Measurements from ENCODE around the gene ZMAT5. TPM values are rescaled to one million over a fixed set of nuclear protein-coding genes. Genes with fewer than 3 reads are reported as not detected.
A peak's percentile ranks its signal among the peaks of the same experiment; 100 is the strongest.

The ZMAT5 gene, protein sequence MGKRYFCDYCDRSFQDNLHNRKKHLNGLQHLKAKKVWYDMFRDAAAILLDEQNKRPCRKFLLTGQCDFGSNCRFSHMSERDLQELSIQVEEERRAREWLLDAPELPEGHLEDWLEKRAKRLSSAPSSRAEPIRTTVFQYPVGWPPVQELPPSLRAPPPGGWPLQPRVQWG
- total RNA-seq (2011; cell fraction: chromatin; rRNA removed; ENCODE audit: low replicate concordance), result 3.0 and 5.9 TPM in 2 replicates
- 4.9 and 6.5 TPM in 2 replicates for total RNA-seq (2011; cell fraction: nucleolus; rRNA removed)
- total RNA-seq (2011; cell fraction: nucleoplasm; rRNA removed), result 5.4 and 7.4 TPM in 2 replicates
- total RNA-seq (2014; rRNA removed), result 16.8 and 18.4 TPM in 2 replicates
- 4.9 and 5.8 TPM in 2 replicates for total RNA-seq (2014; rRNA removed; fragmentation: Illumina TruSeq; extraction: Trizol)
- 11.2 and 11.9 TPM in 2 replicates for total RNA-seq (2015; rRNA removed; fragmentation: Illumina TruSeq; extraction: Trizol)
- total RNA-seq (2021), result 15.2 and 18.2 TPM in 2 replicates
- polyA plus RNA-seq (2011; rRNA removed), result 11.9 and 15.5 TPM in 2 replicates
- polyA plus RNA-seq (2011; cell fraction: cytosol; rRNA removed), result 19.7 and 37.7 TPM in 2 replicates
- polyA plus RNA-seq (2011; cell fraction: nucleus; rRNA removed), result 6.1 and 7.3 TPM in 2 replicates
- polyA plus RNA-seq (2012), result 14.4 and 25.5 TPM in 2 replicates
- 15.3 and 19.2 TPM in 2 replicates for polyA plus RNA-seq (2014; fragmentation: Illumina TruSeq; extraction: Trizol)
- 10 to 100 TPM in 1 of 2 experiments, 1 to 10 TPM in 1; 2.0 to 10.2 TPM for polyA plus RNA-seq (2014; fragmentation: Nextera tagmentation; extraction: Ambion mirVana)
- polyA plus RNA-seq (2014; rRNA removed), result 20.3 and 25.2 TPM in 2 replicates
- polyA minus RNA-seq (2011; rRNA and poly(A)+ RNA removed), result 2.2 and 4.1 TPM in 2 replicates
- 1.4 and 4.5 TPM in 2 replicates for polyA minus RNA-seq (2011; cell fraction: cytosol; rRNA and poly(A)+ RNA removed)
- 1.3 and 2.7 TPM in 2 replicates for polyA minus RNA-seq (2011; cell fraction: nucleus; rRNA and poly(A)+ RNA removed)
- percentile 48 among the genes with signal in this experiment for Bru-seq, nascent RNA
- BruChase-seq, experiment 1, labeled RNA remaining after a 2-hour chase, result percentile 46 among the genes with signal in this experiment
- BruChase-seq, experiment 2, labeled RNA remaining after a 6-hour chase, result percentile 47 among the genes with signal in this experiment
- long read RNA-seq, experiment 1, transcript ZMAT5-201 (6 exons, 899 nt), result major isoform, 6 of 32 reads
- long read RNA-seq, experiment 1, partial matches to known transcripts, result 11 of 32 reads
- long read RNA-seq, experiment 1, other reads (novel, unspliced or antisense), result 15 of 32 reads
- long read RNA-seq, experiment 2, partial matches to known transcripts, result 2 of 16 reads
- long read RNA-seq, experiment 2, other reads (novel, unspliced or antisense), result 11 of 16 reads
- long read RNA-seq, experiment 3, transcript ZMAT5-201 (6 exons, 899 nt), result major isoform, 5 of 19 reads
- long read RNA-seq, experiment 3, partial matches to known transcripts, result 1 of 19 reads
- long read RNA-seq, experiment 3, other reads (novel, unspliced or antisense), result 13 of 19 reads

DNA sequence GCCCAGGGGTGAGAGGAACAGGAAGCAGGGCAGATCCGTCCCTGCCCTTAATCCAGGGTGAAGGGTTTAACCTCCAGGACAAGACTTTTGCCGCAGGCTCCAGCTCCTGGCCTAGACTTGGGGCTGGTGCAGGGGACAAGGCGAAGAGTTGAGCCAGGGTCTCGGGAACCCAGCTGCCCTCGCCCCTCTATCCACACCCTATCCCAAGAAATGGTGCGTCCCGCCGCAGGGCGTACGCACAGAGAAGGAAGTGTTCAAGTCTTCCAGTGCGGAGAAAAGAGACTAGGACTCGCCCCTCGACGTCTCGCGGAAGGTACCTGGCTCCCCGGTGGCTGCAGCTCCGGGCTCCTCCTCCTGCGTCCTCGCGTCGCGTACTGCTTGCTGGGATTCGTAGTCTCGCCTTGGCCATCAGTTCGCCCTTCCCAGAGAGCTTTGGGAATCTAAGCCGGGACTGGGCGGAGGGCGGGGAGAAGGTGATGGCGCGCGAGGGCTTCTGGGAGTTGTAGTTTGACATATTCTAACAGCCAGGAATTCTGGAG, at the start of gene ZMAT5:
Gene ZMAT5, minus strand, starts transcription at position 376 of the 539 bp plus-strand sequence. CDS start 18,463 bp downstream, outside the sequence.
- FAIRE-seq, result peak; percentile 98
- intact Hi-C loops (cut with micrococcal nuclease), result no loop called here
- TF ChIP-seq, protein P1, sequence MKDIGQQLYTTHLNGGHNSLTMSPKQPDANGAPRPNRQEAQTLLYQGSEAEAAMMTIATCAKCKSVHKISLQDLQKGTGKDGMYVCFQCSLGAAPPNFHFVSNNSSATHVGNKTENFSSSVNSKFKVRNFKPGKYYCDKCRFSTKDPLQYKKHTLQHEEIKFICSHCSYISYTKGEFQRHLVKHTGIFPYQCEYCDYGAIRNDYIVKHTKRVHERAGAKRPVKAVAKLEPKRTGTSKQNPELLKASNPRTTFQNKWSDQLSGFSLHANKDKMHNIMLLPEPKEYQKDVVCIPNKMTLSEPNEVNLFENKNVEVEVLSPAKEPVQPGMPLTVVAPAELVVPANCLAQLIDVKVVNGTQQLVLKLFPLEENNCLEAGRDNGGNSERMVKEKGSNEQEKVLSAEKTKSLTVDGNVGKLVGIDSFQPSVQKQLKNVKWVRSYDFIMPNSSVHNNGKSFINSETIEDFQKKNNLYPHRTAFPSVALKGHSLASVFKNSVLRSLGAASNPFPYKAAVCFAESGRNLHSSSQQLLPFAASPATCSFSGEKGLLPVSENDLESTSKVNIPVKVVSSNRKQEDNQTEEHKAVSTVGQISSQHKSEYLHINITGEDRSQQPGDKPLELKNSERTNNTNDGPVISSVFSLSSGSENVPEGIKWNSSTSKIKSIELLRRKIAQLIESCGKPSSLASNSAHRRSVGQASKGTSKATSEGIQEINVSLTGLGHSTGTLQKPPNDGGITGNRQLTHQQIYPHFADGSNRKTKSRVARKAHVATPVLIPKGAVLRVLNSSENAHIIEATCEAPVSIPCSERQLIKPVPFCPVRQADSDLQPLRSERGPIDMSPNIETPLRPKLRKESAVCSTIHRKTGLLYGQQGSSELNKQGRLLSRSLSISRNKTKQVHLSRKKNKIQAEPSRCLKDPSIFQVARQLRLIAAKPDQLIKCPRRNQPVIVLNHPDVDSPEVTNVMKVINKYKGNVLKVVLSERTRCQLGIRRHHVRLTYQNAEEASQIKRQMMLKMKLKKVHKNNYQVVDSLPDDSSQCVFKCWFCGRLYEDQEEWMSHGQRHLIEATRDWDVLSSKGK (CRISPR knock-in tag; IDR thresholded peaks at IDR 0.05), result no peak
- TF ChIP-seq MEIS2 (IDR thresholded peaks at IDR 0.05; ENCODE audit: partially characterized antibody) (no peak), CREB1 (IDR thresholded peaks at IDR 0.05) (peak; percentile 67), CREB1 (CRISPR knock-in tag; IDR thresholded peaks at IDR 0.05) (peak; percentile 71), ZNF133 (CRISPR knock-in tag; IDR thresholded peaks at IDR 0.05) (no peak), XRCC5 (IDR thresholded peaks at IDR 0.05; ENCODE audit: low read depth, low read length) (no peak), CXXC5 (CRISPR knock-in tag; IDR thresholded peaks at IDR 0.05) (peak; percentile 75), ZNF140 (CRISPR knock-in tag; IDR thresholded peaks at IDR 0.05) (no peak), ZNF354B (CRISPR knock-in tag; IDR thresholded peaks at IDR 0.05) (no peak), EP400 (IDR thresholded peaks at IDR 0.05) (no peak)
- TF ChIP-seq, protein P2, sequence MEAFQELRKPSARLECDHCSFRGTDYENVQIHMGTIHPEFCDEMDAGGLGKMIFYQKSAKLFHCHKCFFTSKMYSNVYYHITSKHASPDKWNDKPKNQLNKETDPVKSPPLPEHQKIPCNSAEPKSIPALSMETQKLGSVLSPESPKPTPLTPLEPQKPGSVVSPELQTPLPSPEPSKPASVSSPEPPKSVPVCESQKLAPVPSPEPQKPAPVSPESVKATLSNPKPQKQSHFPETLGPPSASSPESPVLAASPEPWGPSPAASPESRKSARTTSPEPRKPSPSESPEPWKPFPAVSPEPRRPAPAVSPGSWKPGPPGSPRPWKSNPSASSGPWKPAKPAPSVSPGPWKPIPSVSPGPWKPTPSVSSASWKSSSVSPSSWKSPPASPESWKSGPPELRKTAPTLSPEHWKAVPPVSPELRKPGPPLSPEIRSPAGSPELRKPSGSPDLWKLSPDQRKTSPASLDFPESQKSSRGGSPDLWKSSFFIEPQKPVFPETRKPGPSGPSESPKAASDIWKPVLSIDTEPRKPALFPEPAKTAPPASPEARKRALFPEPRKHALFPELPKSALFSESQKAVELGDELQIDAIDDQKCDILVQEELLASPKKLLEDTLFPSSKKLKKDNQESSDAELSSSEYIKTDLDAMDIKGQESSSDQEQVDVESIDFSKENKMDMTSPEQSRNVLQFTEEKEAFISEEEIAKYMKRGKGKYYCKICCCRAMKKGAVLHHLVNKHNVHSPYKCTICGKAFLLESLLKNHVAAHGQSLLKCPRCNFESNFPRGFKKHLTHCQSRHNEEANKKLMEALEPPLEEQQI (IDR thresholded peaks at IDR 0.05), result no peak

More for the DNA sequence above, at the start of gene ZMAT5:
- no peaks in the 10 kb centered on the region for H3K9me1 ChIP-seq (ENCODE audit: control insufficient read depth, insufficient read depth, low read length)
- POLR2A ChIA-PET, result interaction anchor here (0.5 to 1.2 kb wide), 6 partner anchors 12 to 752 kb away, joined by 3 to 6 read pairs (median 4); no protein-coding TSS in a partner anchor
- ATAC-seq (peak; percentile 98), DNase-seq (ENCODE audit: extremely low read depth in 1 of 4, low spot score in 3 of 4) (peak; percentile 90 to 96 (median 94))
- H4K20me1 ChIP-seq (replicated peaks; ENCODE audit: control insufficient read depth, insufficient read depth, low read length), result no peaks in the 10 kb centered on the region; the same call in 1 of the 2 replicates
- CTCF ChIA-PET (ENCODE audit: low intra/inter-chr PET ratio), result no interaction called here
- peak within 1 kb of the TSS; percentile 98 for H3K27ac ChIP-seq (ENCODE audit: extremely low read depth, low read depth, low read length)
- WGBS (ENCODE audit: insufficient coverage, low coverage, missing lambda C conversion rate), result 1% methylated on average over 27 of the region's 32 CpGs
- H2AFZ ChIP-seq (ENCODE audit: low read depth, low read length), result peak within 1 kb of the TSS; percentile 99
- H3K4me3 ChIP-seq, result peak within 1 kb of the TSS; percentile 99
- peaks cover 0 to 6% of the 10 kb centered on the region in 2 experiments; a peak in 2 of 5 replicates for H3K4me1 ChIP-seq (replicated peaks in 1 of 2; ENCODE audit: control insufficient read depth in 2 of 2, insufficient read depth in 2 of 2, low read length in 2 of 2)
- no TSS peak for BruUV-seq (replicated peaks)
- peak within 1 kb of the TSS; percentile 98 to 99 for H3K9ac ChIP-seq (ENCODE audit: insufficient read depth in 1 of 2, low read depth in 2 of 2, low read length in 2 of 2)
- H3K27me3 ChIP-seq (ENCODE audit: control insufficient read depth in 2 of 2, insufficient read depth in 2 of 2, low read length in 2 of 2), result no peaks in the 10 kb centered on the region
- no peaks in the 10 kb centered on the region for H3K9me3 ChIP-seq (replicated peaks; ENCODE audit: control insufficient read depth, insufficient read depth, low read depth, low read length)
- peaks cover 33% of the 10 kb centered on the region for H3K79me2 ChIP-seq (ENCODE audit: control insufficient read depth, insufficient read depth, low read length)
- H3K4me2 ChIP-seq (ENCODE audit: insufficient read depth, low read length), result peak within 1 kb of the TSS; percentile 100
- peaks cover 29% of the 10 kb centered on the region for H3K36me3 ChIP-seq (ENCODE audit: control insufficient read depth, insufficient read depth, low read length)
- in situ Hi-C loops (cut with MboI), result no loop called here
